Superior temporal gyrus (tissue), 1 donor: Measurements from ENCODE around the gene RRBP1.
"Not testable (repeated sequence)": the region's sequence is repeated elsewhere in the genome, so short reads cannot be mapped to it uniquely, and the experiment has no call there.

ENCODE experiments used
- DNase-seq: peaks from one replicate; pipeline ENCODE4 v3.0.0-alpha.2; 2016; ENCODE audit errors: extremely low spot score

RRBP1 gene

DNA sequence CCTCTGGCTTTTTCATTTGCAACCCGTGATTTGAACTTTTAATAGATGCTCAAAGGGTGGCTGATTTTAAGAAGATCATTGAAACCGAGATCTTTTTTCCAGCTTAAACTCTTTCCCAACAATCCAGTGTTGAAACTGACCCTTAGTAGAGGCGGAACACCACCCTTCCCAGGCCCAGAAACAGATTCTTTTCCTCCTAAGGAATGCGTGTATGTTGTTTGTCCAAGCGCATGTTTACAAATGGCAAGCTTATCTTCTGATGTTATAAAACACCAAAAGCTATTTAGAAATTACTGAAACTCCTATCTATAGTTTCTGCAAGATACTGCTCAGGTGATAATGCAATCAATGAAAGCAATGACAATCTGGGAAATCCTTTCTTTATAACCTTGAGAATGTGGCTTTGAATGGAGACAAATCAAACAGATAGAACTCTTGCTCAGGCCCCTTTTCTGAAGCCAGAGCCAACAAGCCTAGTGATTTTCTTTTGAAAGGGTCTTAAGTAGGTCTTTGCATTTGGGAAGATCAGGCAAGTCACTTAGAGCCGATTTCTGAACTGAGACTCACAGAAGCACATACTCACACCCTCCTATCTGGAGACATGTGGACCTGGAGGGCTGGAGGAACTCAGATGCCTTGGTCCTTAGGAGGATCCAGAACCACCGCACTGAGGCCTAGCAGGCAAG, 26.8 kb upstream of the RRBP1 start:
- no peak for DNase-seq

- not testable (repeated sequence) for DNase-seq
Measured at GRCh38 chr20:17707951-17708350, 25.9 kb upstream of the RRBP1 start.

DNA sequence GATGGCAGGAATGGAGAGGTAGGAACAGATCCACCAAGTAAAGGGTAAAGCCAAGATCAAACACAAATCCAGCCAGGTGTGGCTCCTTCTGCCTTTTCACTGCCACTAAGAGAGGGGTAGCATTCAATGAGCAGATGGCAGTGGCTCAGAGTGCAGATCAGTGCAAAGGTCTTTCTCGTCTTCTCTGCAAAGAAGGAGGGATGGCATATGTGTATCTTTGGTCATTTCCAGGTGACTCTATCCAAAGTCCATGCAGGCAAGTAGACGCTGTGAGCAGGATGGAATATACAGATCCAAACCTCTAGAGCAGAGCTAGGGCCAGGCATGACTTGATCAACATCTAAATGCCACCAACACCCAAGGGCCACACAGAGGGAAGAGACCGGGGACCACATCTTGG, 24.6 kb upstream of the RRBP1 start:
- no peak for DNase-seq

GRCh38 chr20:17705916-17706315, 23.9 kb upstream of the RRBP1 start:
- no peak for DNase-seq

DNA sequence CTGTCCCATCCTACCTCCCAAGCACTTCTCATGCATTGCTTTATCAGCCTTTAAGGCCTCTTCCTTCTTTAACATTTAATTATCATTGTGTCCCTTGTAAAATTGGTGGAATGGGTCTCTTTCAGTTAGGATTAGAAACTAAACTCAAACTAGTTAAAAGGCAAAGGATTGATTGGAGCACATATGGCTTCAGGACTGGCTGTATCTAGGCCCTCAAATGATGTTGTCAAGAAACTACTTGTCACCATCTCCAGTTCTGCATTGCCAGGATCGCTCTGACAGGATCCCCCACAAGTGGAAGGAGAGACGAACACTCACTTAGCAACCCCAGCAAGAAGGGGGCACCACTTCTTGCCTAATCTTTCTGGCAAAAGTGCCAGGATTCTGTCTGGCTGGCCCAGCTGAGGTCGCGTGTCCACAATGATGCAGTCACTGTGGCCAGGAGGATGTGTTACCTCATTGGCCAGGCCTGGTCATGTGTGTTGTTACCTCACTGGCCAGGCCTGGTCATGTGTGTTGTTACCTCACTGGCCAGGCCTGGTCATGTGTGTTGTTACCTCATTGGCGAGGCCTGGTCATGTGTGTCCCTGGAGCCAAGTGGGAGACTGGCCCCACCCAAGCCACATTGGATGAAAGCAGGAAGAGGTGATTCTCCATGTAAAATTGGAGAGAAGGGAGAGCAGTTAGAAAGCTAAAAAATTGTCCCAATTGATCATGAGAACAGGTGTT, 22.7 kb upstream of the RRBP1 start:
- no peak for DNase-seq

DNA sequence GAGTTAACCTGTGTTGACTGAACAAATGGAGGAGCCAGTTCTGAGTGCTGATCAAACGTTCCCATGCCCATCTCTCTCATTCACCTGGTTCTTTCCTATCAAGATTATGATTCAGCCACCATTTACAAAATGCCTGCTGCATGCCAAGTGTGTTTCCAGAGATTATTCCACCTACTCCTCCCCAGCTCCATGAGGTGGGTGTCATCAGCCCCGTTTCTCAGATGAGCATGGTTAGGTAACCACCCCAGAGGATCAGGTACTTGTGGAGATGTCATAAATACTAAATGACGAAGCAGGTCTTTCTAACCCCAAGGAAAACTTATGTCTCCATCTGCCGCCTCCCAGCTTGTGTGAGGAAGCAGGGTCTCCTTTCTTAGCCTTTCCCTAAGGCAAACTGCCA, 19.8 kb upstream of the RRBP1 start:
- DNase-seq, result no peak

GRCh38 chr20:17700637-17701036, 18.6 kb upstream of the RRBP1 start:
- DNase-seq, result no peak

- DNase-seq, result no peak
Measured at GRCh38 chr20:17699931-17700351, 17.9 kb upstream of the RRBP1 start, which contains the start of gene BANF2. TSS of gene BANF2 (plus strand) at chr20:17699966. CDS start at chr20:17725026, 25,060 bp downstream.

DNA sequence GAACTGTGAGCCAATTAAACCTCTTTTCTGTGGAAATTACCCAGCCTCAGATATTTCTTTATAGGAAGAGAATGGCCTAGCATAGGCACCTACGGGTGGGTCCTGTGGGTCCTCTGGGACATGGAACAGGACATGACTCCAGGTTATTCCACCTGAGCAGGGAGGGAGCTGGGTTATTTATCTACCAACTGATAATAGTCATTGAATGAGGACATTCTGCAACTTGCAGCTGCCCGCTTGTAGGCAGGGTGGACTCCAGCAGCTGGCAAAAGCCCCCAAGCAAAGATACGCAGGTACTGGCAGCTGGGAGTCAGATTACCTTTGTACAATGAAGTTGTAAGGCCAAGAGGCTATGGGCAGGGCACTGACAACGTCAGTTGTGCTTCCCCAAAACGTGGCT, 16.3 kb upstream of the RRBP1 start:
- DNase-seq, result no peak

DNA sequence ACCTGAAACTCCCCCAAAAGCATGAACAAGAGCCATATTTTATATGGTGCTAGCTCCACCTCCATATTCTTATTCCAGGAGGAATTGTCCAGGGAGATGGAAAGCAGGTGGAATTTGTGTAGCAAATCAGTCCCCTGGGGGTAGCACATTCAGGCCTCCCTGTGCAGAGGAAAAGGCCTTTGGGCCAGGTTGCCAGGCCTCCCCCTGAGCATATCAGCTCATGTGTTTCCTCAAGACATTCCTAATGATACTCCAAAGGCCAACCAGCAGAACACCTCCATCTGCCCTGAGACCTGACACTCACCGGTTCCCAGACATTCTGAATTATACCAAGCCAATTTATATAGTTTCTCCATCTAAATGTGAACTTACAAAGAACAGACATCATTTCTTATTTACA, 15.1 kb upstream of the RRBP1 start:
- no peak for DNase-seq

- no peak for DNase-seq
Measured at GRCh38 chr20:17696287-17696686, 14.2 kb upstream of the RRBP1 start.

DNA sequence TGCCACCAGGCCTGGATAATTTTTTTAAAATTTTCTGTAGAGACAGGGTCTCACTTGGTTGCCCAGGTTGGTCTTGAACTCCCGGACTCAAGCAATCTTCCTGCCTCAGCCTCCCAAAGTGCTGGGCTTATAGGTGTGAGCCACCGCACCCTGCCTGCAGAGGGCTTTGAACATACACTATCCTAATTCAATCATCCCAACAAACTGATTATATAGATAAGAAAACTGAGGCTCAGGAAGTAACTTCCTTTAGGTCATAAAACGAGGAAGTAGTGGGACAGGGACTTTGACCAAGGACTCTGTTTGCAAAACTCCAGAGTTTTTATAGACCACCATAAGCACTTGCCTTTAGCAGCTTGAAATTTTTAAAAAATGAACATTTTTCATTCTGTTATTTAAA, 12.7 kb upstream of the RRBP1 start:
- DNase-seq, result no peak

GRCh38 chr20:17693444-17694001, 11.5 kb upstream of the RRBP1 start:
- no peak for DNase-seq

- no peak for DNase-seq
Measured at GRCh38 chr20:17691758-17692157, 9.7 kb upstream of the RRBP1 start.

DNA sequence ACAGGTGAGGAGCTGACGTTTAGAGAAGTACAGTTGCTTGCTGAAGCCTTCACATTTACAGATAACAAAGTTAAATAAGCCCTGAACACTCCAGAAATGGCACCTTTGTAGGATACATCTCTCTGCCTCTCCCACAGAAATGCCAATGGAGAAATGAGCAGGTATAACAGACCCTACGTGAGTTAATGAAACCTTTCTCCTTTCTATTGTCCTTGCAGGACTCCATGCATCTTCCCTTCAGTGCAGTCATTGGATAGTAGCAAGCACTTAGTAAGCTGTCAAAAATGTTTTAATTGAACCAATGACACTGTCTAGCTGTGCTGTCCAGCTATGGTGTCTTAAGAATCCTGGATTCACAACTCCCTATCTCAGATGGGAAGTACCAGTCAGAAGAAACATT, 8.1 kb upstream of the RRBP1 start:
- no peak for DNase-seq

DNA sequence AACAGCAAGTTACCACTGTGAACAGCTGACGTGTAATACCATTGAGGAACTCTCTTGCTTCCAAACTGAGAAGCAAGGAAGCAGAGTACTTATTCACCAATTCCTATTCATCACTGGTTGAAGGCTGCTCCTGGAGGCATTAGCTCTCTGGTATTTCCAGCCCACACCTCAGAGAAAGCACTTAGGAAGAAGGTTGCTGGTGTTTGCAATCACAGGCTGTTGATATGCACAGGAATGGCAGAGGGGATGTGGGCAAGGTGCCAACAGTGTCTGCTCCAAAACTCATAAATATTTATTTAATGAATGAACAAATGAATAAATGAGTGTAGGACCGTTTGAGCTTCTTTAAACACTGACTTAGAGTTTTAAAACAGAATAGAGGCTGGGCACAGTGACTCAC, 6.9 kb upstream of the RRBP1 start:
- no peak for DNase-seq

- no peak for DNase-seq
Measured at GRCh38 chr20:17687800-17688199, 5.8 kb upstream of the RRBP1 start.

- DNase-seq, result no peak
Measured at GRCh38 chr20:17685168-17685567, 3.1 kb upstream of the RRBP1 start.

DNA sequence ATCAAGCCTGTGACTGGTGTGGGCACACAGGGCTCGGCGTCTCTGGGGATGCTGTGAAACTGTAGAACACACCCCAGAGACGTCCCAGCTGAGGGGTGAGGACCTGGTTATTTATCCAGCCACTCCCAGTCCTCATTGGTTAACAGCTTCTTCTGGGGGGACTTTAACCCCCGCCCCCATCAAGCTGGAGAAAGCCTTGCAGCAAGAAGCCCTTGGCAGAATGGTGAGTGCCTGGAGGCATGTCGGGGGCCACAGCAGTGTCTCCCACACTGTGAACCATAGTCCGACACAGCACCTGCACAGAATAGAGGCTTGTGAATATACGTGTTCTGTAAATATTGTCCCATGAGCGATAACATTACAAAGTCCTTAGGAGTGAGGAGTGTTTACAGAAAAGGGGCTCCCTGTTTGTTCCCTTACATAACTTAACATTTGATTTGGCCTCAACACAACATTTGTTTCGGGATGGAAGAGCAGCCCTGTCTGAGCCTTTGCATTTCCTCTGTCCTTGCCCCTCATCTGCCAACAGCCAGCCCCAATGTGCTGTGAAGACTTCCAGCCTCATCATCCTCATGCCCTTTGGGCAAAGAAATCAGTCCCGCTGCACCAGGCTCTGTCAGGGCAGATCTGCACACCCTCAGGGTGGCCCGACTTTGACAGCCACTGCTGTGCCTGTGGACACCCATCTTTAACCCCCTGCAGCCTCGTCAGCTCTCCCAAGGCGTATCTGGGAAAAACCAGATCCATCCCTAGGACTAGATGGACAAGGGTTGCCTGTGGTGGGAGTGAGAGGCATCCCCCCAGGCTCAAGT, 2.2 kb upstream of the RRBP1 start:
- no peak for DNase-seq

DNA sequence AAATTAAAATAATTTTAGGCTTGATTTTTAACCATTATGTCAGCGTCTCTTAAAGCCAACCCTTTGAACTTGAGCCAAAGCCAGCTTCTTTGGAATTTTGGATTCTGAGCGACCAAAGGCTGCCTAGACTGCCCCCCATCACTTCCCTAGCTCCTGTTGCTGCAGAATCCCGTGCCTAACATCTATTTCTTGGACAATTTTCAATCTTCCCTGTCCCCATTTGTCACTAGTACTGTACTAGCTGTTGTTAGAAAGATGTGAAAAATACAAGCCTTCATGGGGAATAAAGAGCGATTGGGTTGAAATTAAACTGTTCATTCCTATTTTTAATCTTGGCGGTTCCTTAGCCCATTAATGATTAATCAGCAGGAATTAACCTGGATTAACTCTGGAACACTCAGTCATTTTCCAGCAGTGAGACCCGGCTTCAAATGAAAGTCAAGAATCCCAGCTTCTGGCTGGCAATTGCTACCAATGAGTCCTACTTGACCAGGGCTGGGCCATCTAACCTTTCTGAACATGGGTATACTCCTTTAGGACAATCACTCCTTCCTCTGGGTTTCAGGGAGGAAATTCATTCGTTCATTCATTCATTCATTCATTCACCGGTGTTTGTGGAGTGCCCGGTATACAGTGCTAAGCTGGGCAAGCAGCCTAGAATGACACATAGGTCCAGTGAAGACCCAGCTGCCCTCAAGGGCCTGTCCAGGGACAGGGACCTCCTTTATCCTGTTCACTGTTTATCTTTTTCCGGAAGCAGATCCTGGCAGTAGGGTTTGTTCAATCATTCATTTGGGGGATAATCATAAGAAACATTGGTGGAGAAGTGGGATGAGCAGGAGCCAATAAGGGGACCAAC, 1.4 kb upstream of the RRBP1 start:
- DNase-seq, result no peak

- DNase-seq, result no peak
Measured at GRCh38 chr20:17682889-17683198, 802 bp upstream of the RRBP1 start.

DNA sequence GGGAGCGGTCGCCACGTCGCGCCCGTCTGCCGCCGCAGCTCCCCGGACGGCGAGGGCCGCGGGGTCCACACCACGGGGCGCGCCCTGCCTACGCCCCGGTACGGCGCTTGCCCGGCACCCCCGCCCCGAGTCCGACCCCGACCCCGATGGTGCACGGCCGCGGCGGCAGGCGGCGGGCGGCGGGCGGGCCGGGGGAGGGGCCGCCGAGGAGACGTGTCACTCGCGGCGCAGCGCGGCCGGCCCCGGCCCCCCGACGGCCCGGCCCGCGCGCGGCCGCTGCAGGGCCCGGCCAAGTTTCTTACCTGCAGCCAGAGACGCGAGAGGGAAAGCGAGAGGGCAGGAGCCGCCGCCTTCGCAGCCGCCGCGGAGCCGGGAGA, 328 bp downstream of the RRBP1 start:
- DNase-seq, result no peak
